GM21619 (cell line): ENCODE results near the gene SMIM5.
"Not testable (repeated sequence)": the region's sequence is repeated elsewhere in the genome, so short reads cannot be mapped to it uniquely, and the experiment has no call there.

ENCODE experiments used
- ATAC-seq: cut with Tn5 transposase; IDR thresholded peaks from one replicate; pipeline ENCODE4 v1.9.1; 2021; ENCODE audit not compliant: unreplicated experiment

SMIM5 gene

DNA sequence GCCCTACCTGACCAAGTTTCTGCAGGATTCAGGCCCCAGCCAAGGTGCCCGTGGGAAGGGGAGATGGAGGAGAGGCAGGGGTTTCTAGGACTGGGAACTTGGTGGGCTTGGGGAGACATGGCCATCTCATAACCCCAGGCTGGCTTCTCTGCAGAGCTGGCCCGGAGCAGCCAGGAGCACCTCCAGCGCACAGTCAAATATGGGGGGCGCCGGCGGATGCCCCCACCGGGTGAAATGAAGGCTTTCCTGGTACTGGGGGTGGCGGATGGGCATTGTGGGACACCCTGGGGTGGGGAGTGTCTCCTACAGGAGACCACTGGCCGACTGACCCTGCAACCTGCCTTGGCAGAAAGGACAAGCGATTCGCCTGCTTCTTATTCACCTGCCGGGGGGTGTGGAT lies 9.2 kb upstream of the SMIM5 start:
- ATAC-seq, result no peak

DNA sequence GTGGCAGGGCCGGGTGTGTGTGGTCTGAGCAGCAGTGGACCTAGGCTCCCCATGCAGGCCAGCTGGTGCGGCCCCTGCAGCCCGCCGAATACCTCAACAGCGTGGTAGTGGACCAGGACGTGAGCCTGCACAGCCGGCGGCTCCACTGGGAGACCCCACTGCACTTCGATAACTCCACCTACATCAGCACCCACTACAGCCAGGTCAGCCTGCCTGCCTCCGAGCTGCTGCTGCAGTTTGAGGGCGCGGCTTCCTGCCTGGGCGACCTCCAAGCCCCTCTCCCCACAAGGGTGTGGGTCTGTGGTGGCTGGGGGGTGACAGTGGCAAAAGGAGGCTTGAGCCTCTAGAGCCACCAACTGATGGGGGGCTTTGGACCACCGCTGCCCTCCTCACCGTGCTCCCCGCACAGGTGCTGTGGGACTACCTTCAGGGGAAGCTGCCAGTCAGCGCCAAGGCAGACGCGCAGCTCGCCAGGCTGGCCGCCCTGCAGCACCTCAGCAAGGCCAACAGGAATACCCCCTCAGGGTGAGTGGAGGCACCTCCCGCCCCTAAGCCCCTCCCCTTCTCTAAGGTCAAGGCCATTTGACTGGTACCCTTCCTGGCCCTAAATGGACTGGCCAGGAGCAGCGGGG lies 8.4 kb upstream of the SMIM5 start:
- ATAC-seq, result no peak

DNA sequence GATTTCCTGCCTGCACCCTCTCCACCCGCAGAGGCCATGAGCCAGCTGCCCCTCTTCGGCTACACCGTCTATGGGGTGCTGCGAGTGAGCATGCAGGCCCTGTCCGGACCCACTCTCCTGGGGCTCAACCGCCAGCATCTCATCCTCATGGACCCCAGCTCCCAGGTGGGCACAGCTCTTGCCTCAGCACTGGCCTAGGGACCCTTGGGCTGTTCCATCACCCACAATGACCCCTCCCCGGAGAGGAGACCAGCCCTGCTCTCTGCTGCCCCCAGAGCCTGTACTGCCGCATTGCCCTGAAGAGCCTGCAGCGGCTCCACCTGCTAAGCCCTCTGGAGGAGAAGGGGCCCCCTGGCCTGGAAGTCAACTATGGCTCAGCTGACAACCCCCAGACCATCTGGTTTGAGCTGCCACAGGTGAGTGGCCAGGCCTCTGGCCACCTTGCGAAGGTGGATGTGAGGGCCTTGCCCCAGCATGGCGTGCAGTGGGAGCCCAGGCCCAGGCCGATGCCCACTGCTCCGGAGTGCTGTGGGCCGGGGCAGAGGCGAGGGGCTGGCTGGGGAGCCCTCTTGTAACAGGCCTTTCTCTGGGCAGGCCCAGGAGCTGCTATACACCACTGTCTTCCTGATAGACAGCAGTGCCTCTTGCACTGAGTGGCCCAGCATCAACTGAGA lies 7.3 kb upstream of the SMIM5 start:
- no peak for ATAC-seq

DNA sequence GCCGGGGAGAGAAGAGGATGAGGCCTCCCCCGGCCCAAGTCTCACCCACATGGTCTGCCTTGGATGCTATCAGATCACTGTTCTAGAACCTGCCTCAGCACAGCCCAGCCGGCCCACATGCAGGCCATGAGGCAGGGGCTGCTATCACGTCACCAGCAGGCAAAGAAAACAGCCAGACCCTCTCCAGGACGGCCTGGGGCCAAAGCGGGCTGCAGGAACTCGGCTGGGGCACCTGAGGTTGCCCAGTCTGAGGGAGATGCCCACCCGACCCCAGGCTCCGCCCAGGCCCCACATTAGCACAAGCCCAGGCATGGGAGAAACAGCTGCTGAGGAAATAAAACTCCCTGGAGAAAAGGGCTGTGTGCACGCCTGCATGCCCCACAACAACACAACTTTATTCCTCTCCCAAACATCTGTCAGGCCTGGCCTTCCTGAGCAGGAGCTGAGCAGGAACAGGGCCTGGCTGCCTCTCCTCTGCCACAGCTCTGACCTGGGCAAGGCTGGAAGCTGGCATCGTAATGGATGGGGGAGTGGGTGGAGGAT lies 6.7 kb upstream of the SMIM5 start:
- ATAC-seq, result no peak

DNA sequence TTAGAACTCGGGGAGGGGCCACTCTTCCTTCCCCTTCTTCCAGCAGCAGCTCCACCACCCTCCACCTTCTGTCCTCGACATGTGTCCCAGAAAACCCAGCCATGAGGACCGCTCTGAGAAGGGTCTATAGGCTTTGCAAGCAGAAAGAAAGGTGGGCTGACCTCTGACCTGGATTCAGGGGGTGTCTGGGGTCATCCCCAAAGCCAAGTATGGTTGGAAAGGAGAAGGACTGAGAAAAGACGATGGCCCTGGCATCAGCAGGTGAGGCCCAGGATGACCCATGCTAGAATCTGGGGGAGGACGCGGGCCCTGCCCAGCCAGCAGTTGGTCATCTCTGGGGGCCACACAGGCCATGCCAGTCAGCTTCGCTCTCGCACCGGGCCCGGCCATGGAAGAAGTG lies 6.1 kb upstream of the SMIM5 start:
- no peak for ATAC-seq

DNA sequence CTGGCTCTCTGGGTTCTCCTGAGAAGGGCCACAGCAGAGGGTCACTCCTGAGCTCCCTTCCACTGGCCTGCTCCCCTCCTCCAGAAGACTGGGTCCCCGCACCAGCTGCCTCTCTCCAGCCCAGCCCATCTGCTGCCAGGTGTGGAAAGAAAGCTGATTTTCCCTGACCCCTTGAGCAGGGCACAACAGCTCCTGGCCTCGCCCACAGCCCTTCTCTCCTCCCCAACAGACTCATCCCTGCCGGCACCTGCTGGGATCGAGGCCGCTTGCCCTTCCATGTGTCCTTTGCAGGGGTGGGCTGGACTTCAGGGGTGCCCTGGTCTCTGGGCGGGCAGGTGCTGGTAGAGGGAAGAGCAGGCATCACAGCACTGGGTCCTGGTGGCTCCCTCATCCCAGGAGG lies 4.8 kb upstream of the SMIM5 start:
- ATAC-seq, result no peak

DNA sequence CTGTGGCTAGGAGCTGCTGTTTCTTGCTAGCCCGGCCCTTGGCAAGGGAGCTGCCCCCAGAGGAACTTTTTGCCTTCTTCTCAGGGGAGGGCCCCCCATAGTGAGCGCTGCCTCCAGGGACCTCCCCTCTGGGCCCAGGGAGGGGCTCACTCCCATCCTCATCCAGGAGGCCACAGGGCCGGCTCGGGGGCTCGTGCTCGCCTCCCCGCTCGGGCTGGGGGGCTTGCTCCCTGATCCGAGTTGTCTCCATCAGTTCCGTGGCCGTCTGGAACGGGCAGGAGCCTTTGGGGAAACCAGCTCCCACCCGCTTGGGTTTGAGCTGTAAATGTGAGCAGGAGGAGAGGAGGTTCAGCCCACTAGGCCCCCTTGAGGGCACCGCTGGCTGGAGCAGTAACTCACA lies 4.1 kb upstream of the SMIM5 start:
- ATAC-seq, result no peak

DNA sequence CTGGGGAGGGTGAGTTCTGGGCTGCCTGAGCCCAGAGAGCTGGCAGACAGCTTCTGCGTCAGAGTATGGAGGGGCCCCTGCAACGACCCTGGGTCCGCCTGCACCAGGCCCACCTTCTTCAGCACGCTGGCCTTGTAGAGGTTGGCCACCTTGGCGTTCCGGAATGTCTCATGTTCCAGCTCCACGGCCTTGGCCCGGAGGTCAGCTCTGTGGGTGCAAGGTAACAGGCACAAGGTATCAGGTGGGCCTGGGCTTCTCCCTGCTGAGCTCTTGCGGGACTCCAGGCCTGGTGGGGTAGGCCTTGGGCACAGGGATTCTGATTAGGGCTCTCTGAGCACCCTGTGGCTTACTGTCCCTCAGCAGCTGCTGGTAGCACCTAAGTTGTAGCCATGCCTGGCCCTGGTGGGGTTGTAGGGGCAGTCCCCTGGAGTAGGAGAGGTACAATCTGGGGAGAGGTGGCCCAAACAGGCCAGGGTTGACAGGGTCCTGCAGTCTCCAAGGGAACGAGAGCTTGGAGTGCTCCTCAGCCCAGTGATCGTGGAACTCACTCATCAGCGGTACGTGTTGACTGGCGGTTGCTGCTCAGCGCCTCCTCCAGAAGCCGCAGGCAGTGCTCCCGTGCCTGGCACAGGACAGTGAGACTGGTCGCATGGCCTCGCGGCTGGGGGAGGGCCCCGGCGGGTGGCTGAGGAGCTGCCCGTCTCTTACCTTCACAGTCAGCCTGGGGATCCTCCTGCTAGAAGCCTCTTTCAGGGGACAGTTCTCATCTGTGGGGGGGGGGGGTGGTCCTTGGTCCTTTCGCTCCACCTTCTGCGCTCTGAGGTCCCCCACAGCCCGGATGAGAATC lies 2.9 kb upstream of the SMIM5 start:
- no peak for ATAC-seq

DNA sequence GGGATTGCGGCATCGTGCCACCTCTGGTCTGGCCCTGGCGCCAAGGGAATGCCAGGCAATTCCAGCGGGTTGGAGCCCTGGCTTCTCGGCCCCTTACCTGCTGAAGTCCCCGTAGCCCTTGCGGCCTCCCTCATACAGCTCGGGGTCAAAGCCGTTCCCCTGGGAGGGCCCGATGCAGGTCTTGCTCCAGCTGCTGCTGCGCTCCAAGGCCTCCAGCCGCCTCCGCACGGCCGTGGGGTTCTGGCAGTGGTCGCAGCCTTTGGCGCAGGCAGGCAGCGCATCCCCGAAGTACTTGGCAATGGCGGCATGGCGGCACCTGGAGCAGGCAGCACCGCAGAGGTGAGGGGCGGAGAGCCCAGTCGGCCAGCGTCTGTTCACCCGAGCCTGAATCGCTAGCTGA lies 1.9 kb upstream of the SMIM5 start:
- no peak for ATAC-seq

DNA sequence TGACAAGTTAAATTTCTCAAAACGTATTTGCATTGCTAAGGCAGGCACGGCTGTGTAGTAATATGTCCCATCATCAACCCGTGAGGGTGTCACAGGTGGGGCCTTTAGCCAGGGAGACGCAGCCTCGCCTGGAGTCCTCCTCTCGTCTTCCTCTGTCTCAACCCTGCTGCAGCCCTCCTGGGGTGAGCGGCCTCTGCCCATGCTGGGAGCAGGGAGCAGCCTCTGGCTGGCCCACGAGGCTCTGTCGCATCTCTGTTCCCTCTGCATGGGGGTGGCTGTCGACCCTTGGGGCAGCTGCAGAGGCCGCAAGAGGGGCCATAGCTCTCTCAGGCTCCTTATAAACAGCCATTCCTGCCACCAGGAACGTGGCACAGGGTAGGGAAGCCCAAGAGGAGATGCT lies 806 bp upstream of the SMIM5 start:
- ATAC-seq, result no peak

DNA sequence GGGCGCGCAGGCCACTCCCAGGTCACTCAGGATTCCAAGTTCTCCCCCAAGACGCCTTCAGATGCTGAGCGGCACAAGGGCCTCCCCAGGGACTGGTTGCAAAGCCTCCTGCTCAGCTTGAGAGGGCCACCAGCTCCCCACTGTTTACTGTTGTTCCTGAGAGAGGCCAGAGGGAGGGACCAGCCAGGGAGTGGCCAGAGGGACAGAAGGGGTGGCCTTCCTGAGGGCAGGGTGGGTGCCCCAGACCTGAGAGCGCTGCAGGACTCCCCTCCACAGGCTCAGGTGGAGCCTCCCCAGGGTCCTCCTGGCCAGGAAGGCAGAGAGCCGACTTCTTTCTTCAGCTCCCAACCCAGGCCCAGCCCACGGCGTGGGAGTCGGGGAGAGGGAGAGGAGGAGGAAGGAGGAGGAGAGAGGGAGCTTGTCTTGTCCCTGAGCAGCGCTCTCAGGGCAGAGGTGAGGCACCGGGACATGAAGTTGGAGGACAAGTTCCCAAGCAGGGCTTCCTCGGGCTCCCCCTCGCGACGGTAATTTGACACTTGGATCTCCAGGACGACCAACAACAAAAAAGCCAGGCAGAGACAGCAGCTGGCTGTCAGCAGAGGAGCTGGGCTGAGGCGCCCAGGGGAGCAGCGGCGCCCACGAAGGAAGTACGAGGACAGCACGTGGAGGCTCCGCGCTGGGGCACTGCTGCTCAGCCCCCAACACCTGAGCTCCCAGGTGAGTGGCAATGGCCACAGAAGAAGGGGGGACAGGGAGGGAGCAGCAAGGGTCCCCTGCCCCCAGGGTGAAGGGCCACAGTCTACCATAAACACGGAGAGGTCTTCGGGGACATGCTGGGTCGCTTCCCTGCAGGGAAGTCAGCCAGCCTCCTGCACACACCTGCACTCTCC lies 497 bp downstream of the SMIM5 start:
- ATAC-seq, result no peak

DNA sequence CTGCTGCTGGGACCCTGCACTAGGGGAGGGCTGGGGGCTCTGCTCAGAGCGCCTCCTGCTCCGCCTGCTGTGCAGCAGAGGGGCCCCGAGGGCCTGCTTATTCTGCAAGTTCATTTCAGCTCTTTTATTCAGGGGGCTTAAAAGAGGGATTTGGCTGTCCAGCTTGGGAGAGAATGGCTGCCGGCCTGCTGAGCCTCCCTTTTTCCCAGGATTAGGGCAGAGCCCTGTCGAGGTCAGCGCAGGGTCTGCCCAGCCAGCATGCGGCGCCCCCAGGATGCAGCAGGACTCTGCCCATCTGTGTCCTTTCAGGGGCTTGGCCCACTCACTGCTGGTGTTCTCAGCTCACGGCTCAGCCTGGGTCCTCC lies 1.1 kb downstream of the SMIM5 start:
- ATAC-seq, result no peak

DNA sequence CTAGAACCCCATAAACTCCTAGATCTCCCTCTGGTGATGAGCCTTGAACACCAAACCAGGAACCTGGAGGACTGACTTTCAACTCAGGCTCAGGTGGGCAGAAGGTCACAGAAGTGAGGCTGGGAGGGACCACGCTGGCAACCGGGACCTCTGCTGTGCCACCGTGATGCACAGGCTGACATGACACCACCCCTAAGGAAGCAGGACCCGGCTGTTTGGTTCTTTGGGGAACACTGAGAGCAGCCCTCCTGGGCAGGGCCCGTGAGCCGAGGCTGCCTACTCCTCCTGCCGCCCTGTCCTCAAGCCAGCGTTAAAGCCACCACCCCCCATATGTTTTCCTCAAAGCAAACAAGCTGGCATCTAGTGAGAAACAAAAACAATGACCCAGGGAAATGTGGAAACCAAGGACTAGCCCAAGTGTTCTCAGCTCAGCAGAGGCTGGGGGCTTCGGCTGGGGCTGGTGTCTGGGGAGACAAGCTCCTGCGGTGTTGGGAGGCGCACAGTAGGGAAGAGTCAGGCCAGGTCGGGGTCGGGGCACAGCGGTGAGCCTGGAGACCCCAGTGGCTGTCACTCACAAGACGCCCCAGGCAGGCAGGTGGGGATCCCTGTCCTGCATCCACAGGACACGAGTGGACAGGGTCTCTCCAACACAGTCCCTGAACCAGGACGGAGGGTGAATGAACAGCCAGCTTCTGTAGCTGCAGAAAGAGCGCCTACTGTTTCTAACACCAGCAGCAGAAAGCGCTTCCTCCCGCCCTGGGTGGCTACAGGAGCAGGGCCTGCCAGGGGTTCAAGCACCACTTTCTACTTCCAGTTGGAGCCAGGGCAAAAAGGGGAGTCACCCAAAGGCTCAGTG lies 1.7 kb downstream of the SMIM5 start:
- ATAC-seq, result no peak

DNA sequence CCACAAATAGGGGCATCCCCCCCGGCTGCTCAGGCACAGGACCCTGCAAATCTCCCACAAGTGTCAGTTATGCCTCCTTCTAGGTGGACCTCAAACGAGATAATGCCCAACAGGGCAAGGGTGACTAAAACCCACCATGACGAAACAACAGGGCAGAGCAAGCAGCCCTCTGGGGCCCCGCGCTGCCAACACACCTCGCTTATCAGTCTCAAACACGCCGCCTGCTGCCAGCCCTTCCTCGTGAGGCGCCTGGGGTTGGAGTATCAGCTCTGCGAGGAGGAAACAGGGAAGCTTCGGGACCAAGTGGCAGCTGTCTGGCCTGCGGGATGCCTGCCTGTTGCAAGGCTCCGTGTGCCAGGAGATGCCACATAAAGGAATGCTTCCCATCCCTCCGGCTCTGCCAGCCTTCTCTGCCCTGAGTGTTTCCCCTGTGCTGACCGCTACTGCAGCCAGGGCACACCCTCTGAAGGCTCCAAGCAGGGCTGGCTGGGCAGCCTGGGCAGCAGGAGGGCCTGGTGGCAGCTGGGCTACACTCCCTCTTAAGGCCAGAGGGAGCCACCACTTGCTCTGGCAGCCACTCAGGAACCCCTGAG lies 2.5 kb downstream of the SMIM5 start:
- no peak for ATAC-seq

DNA sequence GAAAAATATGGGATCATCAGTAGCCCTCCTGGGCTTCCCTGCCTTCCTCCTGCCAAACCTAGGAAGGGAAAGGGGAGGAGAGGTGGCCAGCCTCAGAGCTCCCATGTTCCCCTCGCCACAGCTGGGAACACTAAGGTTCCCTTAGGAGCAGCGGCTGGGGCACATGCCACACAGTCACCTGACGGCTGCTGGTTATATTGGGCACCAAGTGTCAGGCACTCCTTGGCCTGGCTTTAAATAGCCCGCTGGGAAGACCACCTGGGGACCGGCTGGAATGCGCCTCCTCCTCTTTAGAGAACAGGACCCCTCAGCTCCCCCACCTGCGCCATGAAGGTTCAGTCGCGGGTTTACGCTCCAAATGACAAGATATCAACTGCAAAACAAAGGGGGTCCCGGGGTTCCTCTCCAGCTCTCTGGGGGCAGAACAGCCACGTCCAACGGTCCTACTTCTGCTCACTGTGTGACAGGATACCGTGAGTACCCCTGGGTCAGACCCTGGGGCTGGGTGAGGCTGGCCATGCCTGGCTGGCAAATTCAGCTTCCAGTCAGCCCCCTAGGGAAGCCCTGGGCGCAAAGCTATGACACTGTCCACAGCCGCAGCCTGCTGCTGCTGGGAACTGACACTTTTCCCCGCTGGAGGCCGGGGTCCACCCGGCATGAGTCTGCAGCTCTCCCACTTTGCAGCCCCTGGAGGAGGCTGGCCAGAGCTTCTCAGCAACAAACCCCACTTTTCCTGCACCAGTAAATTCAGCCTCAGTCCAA lies 3.3 kb downstream of the SMIM5 start:
- no peak for ATAC-seq

DNA sequence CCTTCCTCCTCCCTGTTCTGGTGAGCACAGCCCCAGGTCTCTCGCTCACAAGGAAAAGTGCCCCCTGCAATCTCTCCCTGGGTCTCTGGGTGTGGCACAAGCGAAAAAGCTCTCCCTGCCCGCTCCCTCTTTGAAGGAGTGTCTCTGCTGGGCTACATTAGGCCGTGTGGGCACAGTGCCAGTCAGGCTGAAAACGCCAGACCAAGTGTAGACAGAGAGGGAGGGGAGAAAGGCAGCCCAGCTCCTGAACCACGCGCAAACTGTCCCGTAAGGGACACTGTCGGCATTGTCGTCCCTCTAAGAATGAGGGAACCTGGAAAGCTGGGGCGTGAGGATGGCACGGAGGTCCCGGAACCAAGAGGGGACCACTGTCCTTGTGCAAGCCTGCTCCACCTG lies 3.9 kb downstream of the SMIM5 start:
- ATAC-seq, result no peak

DNA sequence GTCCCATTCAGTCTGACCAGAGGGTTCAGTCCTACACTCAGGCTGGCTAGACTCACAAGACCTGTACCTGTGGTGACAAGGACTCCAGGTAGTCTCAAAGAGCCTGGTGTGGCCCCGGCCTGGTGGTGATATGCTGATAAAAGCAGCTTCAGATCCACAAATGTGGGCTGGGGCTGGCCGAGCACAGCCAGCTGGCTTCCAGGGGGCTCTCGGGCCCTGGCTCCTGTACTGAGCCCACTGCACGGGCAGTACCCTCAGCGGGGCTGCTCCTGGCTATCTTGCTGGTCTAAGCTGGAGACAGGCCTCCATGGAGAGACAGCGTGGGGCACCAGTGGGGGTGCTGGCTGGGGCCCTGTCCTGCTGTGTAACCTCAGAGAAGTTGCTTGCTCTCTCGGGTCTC lies 4.3 kb downstream of the SMIM5 start:
- ATAC-seq, result no peak

DNA sequence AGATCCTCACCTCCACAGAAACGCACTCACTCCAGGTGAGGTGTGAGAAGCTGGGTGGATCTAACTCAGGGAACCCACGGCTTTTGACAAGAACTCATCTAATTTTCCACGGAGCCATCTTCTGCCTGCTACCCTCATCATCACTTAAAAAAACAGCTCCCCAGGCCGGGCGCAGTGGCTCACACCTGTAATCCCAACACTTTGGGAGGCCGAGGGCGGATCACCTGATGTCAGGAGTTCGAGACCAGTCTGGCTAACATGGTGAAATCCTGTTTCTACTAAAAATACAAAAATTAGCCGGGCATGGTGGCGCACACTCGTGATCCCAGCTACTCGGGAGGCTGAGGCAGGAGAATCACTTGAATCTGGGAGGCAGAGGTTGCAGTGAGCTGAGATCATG lies 4.8 kb downstream of the SMIM5 start:
- not testable (repeated sequence) for ATAC-seq

DNA sequence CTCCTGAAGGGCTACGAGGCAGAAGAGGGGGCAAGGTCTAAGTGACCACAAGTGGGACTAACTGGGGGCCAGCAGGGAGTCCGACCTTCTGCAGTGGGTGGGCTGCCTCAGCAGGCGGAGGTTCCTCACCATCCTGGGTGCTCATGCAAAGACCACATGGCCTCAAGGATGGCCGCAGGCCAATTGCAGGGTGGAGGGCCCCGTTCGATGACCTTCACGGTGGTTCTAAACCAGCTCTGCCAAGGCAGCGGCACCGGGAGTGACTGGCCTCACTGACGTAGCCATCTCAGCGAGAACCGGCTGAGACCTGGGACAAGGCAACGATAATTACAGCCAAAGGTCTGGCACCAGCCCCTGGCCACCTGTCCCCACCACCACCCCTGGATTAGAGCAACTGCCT lies 5.7 kb downstream of the SMIM5 start:
- no peak for ATAC-seq
